ENCODE data around the gene SOX13. TPM values are rescaled to one million over a fixed set of nuclear protein-coding genes. Genes with fewer than 3 reads are reported as not detected.

Gene SOX13
- total RNA-seq, 4 donors from 2014 or later, result 13.3 to 25.6 (median 21.7) TPM

GRCh38 chr1:204171751-204172178 is 98.8 kb downstream of the SOX13 start:
- no peak for DNase-seq (ENCODE audit: extremely low spot score)
- H3K4me3 ChIP-seq, result no peak overlapping the region
- intact Hi-C loops (cut with DNase I), result no loop called here
- no peaks in the 10 kb centered on the region for H3K36me3 ChIP-seq
- H3K9me3 ChIP-seq, result peaks cover 0 to 19% (median 13%) of the 10 kb centered on the region in 4 donors
- H3K27ac ChIP-seq (replicated peaks in 1 of 4), result no peak overlapping the region
- H3K27me3 ChIP-seq, result peaks cover 0 to 38% (median 0%) of the 10 kb centered on the region in 4 donors
- TF ChIP-seq CTCF (IDR thresholded peaks at IDR 0.05) (no peak), POLR2AphosphoS5 (IDR thresholded peaks at IDR 0.05) (no peak), POLR2A (IDR thresholded peaks at IDR 0.05; ENCODE audit: low read depth) (no peak), EP300 (IDR thresholded peaks at IDR 0.05) (no peak)
- 57% methylated on average over 4 of the region's 4 CpGs for whole genome bisulfite sequencing
- H3K4me1 ChIP-seq, result no peaks in the 10 kb centered on the region

- Histone ChIP-seq H3K36me3 (no peaks in the 10 kb centered on the region), H3K27ac (replicated peaks in 1 of 4) (no peak overlapping the region), H3K9me3 (peaks cover 0 to 19% (median 13%) of the 10 kb centered on the region in 4 donors), H3K4me1 (no peaks in the 10 kb centered on the region), H3K27me3 (peaks cover 0 to 42% (median 0%) of the 10 kb centered on the region in 4 donors), H3K4me3 (no peak overlapping the region)
- no peak for DNase-seq (ENCODE audit: extremely low spot score)
- no peak for TF ChIP-seq POLR2AphosphoS5 (IDR thresholded peaks at IDR 0.05)
- no peak for TF ChIP-seq CTCF (IDR thresholded peaks at IDR 0.05)
- no peak for TF ChIP-seq EP300 (IDR thresholded peaks at IDR 0.05)
- no peak for TF ChIP-seq POLR2A (IDR thresholded peaks at IDR 0.05; ENCODE audit: low read depth)
- intact Hi-C loops (cut with DNase I), result no loop called here
- 92% methylated on average over 2 of the region's 2 CpGs for WGBS
Measured at GRCh38 chr1:204172404-204173029, 99.6 kb downstream of the SOX13 start.

GRCh38 chr1:204174958-204175357 is 102.0 kb downstream of the SOX13 start:
- H3K27me3 ChIP-seq, result peaks cover 0 to 58% (median 0%) of the 10 kb centered on the region in 4 donors
- H3K4me3 ChIP-seq, result no peak overlapping the region
- intact Hi-C loops (cut with DNase I), result no loop called here
- no peaks in the 10 kb centered on the region for H3K36me3 ChIP-seq
- H3K9me3 ChIP-seq, result peaks cover 0 to 10% (median 5%) of the 10 kb centered on the region in 4 donors
- H3K4me1 ChIP-seq, result no peaks in the 10 kb centered on the region
- WGBS, result 78% methylated on average over 3 of the region's 3 CpGs
- TF ChIP-seq CTCF (IDR thresholded peaks at IDR 0.05) (no peak), EP300 (IDR thresholded peaks at IDR 0.05) (no peak)
- DNase-seq (ENCODE audit: extremely low spot score), result no peak
- no peak overlapping the region for H3K27ac ChIP-seq (replicated peaks in 1 of 4)

GRCh38 chr1:204176049-204176448 is 103.1 kb downstream of the SOX13 start:
- TF ChIP-seq POLR2AphosphoS5 (IDR thresholded peaks at IDR 0.05) (no peak), EP300 (IDR thresholded peaks at IDR 0.05) (no peak), POLR2A (IDR thresholded peaks at IDR 0.05; ENCODE audit: low read depth) (no peak), CTCF (IDR thresholded peaks at IDR 0.05) (no peak)
- peaks cover 0 to 58% (median 0%) of the 10 kb centered on the region in 4 donors for H3K27me3 ChIP-seq
- WGBS, result 86% methylated on average over 5 of the region's 5 CpGs
- no peak for DNase-seq (ENCODE audit: extremely low spot score)
- no peaks in the 10 kb centered on the region for H3K4me1 ChIP-seq
- intact Hi-C loops (cut with DNase I), result no loop called here
- H3K4me3 ChIP-seq, result no peak overlapping the region
- no peaks in the 10 kb centered on the region for H3K9me3 ChIP-seq
- no peak overlapping the region for H3K27ac ChIP-seq (replicated peaks in 1 of 4)
- no peaks in the 10 kb centered on the region for H3K36me3 ChIP-seq

- no peak overlapping the region for H3K27ac ChIP-seq (replicated peaks in 1 of 4)
- no peak overlapping the region for H3K4me3 ChIP-seq
- TF ChIP-seq EP300 (IDR thresholded peaks at IDR 0.05) (no peak), POLR2A (IDR thresholded peaks at IDR 0.05; ENCODE audit: low read depth) (no peak), CTCF (IDR thresholded peaks at IDR 0.05) (no peak), POLR2AphosphoS5 (IDR thresholded peaks at IDR 0.05) (no peak)
- H3K36me3 ChIP-seq, result no peaks in the 10 kb centered on the region
- H3K9me3 ChIP-seq, result no peaks in the 10 kb centered on the region
- 49% methylated on average over 4 of the region's 4 CpGs for WGBS
- H3K27me3 ChIP-seq, result peaks cover 0 to 58% (median 0%) of the 10 kb centered on the region in 4 donors
- H3K4me1 ChIP-seq, result no peaks in the 10 kb centered on the region
- no peak for DNase-seq (ENCODE audit: extremely low spot score)
- intact Hi-C loops (cut with DNase I), result no loop called here
Measured at GRCh38 chr1:204177133-204177532, 104.2 kb downstream of the SOX13 start.

Data from esophagus muscularis mucosa (tissue), 4 donors.